Right lobe of liver (tissue), 6 donors: ENCODE results near the gene POP4. TPM values are rescaled to one million over a fixed set of nuclear protein-coding genes. Genes with fewer than 3 reads are reported as not detected.

Experiments
- ATAC-seq, 4 donors: fragments of 200-7000 bp; cut with Tn5 transposase; one replicate each; pipeline ENCODE4 v1.9.1; 2020; ENCODE audit warnings: mild to moderate bottlenecking in 4 of 4, moderate library complexity in 4 of 4
- DNase-seq, 3 donors: peaks; one replicate each; pipeline ENCODE4 v3.0.0-alpha.2; 2020
- H3K27ac ChIP-seq, 3 donors: fragments of 200-600 bp; one replicate each; pipeline ENCODE4 v1.8.0; 2022
- H3K27me3 ChIP-seq, 2 donors: fragments of 200-600 bp; one replicate each; pipeline ENCODE4 v1.8.0; 2022
- H3K36me3 ChIP-seq, 4 donors: fragments of 200-600 bp; sonication (generic) in 1 of 4; one replicate each; pipeline versions ENCODE4 v1.5.1 to v1.8.0; 2017 to 2022; ENCODE audit warnings: control low read depth in 1 of 4
- H3K4me1 ChIP-seq, 4 donors: fragments of 200-600 bp; sonication (generic) in 1 of 4; one replicate each; pipeline versions ENCODE4 v1.5.1 to v1.8.0; 2017 to 2022; ENCODE audit warnings: control low read depth in 1 of 4
- H3K4me3 ChIP-seq, 3 donors: fragments of 200-600 bp; one replicate each; pipeline ENCODE4 v1.8.0; 2022
- H3K9me3 ChIP-seq, 4 donors: fragments of 200-600 bp; sonication (generic) in 1 of 4; one replicate each; pipeline versions ENCODE4 v1.5.1 to v1.8.0; 2017 to 2022; ENCODE audit warnings: control low read depth in 1 of 4
- CTCF ChIP-seq, 4 donors: fragments of 200-600 bp in 3 of 4; fragments of 450-650 bp in 1 of 4; IDR thresholded peaks; one replicate each; pipeline versions ENCODE4 v1.5.1 to v1.8.0; 2016 to 2022; ENCODE audit warnings: antibody characterized with exemption in 4 of 4, mild to moderate bottlenecking in 2 of 4
- POLR2A ChIP-seq: fragments of 450-650 bp; IDR thresholded peaks from one replicate; pipeline ENCODE4 v1.6.1; 2017; ENCODE audit warnings: antibody characterized with exemption, mild to moderate bottlenecking
- WGBS: methylation state at CpG from one replicate; pipeline ENCODE4 v1.1.6; 2018; ENCODE audit warnings: low coverage, low lambda C conversion rate; ENCODE audit not compliant: insufficient coverage; ENCODE audit errors: missing lambda C conversion rate; 5-methylcytosine and 5-hydroxymethylcytosine counted together
- intact Hi-C, 2 donors: fragments of 100-400 bp; cut with DNase I; formaldehyde crosslinking; loops; one replicate each; pipeline versions ENCODE4 v1.11.2 to v1.14.1; 2022
- total RNA-seq, 6 experiments: library from RNA; depleted of rRNA in 2 of 6; stranded (reverse); fragments of >200 nt in 2 of 6; fragmentation: NEBNext Ultra II Directional in 3 of 6; extraction: Animal tissue kit (Norgen Biotek cat#: 25700) in 3 of 6; gene quantifications; one replicate each; pipeline versions ENCODE4 v1.1.0 to v1.2.4, GENCODE V29; 2016 to 2023
- donor health status: DM: no; HTN: yes; CAD: no.
- donor health status: DM: no; HTN: no; CAD: no.
- donor health status: DM: no; HTN: no; CAD: no.
- donor health status: DM: no; HTN: yes; CAD: no.
- donor health status: DM: no; HTN: yes; CAD: no.

POP4 gene
- total RNA-seq, 6 experiments from 2014 or later = 28.5 to 58.5 (median 34.8) TPM

GRCh38 chr19:29614780-29615179, 8.7 kb downstream of the POP4 start:
- Histone ChIP-seq H3K27me3 (no peaks in the 10 kb centered on the region), H3K4me3 (no peak overlapping the region), H3K9me3 (no peaks in the 10 kb centered on the region), H3K27ac (peak overlapping the region; percentile 75 to 80 (median 79)), H3K4me1 (peaks cover 0 to 22% (median 10%) of the 10 kb centered on the region in 4 donors), H3K36me3 (peaks cover 0 to 25% (median 13%) of the 10 kb centered on the region in 4 donors)
- ATAC-seq (peak; percentile 78 to 88 (median 83)), DNase-seq (peak in 1 of 3 donors; percentile 75)
- intact Hi-C loops = loop anchor here (10.0 kb wide), 1 partner anchor 60 kb away; no protein-coding TSS in a partner anchor
- WGBS = 40% methylated on average over 3 of the region's 4 CpGs
- TF ChIP-seq POLR2A = no peak
- no peak for TF ChIP-seq CTCF (IDR thresholded peaks at IDR 0.05)

GRCh38 chr19:29615891-29616425, 9.9 kb downstream of the POP4 start:
- Histone ChIP-seq H3K4me3 (no peak overlapping the region), H3K36me3 (peaks cover 0 to 25% (median 13%) of the 10 kb centered on the region in 4 donors), H3K27me3 (no peaks in the 10 kb centered on the region), H3K4me1 (peaks cover 0 to 22% (median 8%) of the 10 kb centered on the region in 4 donors), H3K9me3 (no peaks in the 10 kb centered on the region), H3K27ac (no peak overlapping the region)
- no peak for TF ChIP-seq CTCF (IDR thresholded peaks at IDR 0.05)
- TF ChIP-seq POLR2A = no peak
- WGBS = no CpG with 5 or more reads among the region's 10 CpGs
- DNase-seq = no peak
- no peak for ATAC-seq
- intact Hi-C loops = loop anchor here (10.0 kb wide), 1 partner anchor 59 kb away; no protein-coding TSS in a partner anchor

- ATAC-seq (no peak), DNase-seq (no peak)
- H3K4me3 ChIP-seq = no peak overlapping the region
- WGBS = no CpG with 5 or more reads among the region's 16 CpGs
- intact Hi-C loops = loop anchor here (10.0 kb wide), 1 partner anchor 58 kb away; no protein-coding TSS in a partner anchor
- H3K36me3 ChIP-seq = peaks cover 0 to 25% (median 12%) of the 10 kb centered on the region in 4 donors
- no peaks in the 10 kb centered on the region for H3K27me3 ChIP-seq
- H3K4me1 ChIP-seq = peaks cover 0 to 18% (median 7%) of the 10 kb centered on the region in 4 donors
- H3K9me3 ChIP-seq = no peaks in the 10 kb centered on the region
- no peak overlapping the region for H3K27ac ChIP-seq
- TF ChIP-seq POLR2A (no peak), CTCF (IDR thresholded peaks at IDR 0.05) (no peak)
Observed at GRCh38 chr19:29616541-29616940, 10.5 kb downstream of the POP4 start.

GRCh38 chr19:29617366-29618266, 11.5 kb downstream of the POP4 start:
- Histone ChIP-seq H3K9me3 (no peaks in the 10 kb centered on the region), H3K27me3 (no peaks in the 10 kb centered on the region), H3K4me3 (no peak overlapping the region), H3K36me3 (peaks cover 0 to 16% (median 7%) of the 10 kb centered on the region in 4 donors), H3K4me1 (peaks cover 0 to 16% (median 7%) of the 10 kb centered on the region in 4 donors), H3K27ac (no peak overlapping the region)
- intact Hi-C loops = loop anchor here (10.0 kb wide), 1 partner anchor 57 kb away; no protein-coding TSS in a partner anchor
- DNase-seq (no peak), ATAC-seq (no peak)
- TF ChIP-seq CTCF (IDR thresholded peaks at IDR 0.05) = no peak
- no peak for TF ChIP-seq POLR2A
- 97% methylated on average over 5 of the region's 16 CpGs for WGBS
